ENCODE measurements around the gene GTPBP2.

The GTPBP2 gene

GRCh38 chr6:43674921-43675320 lies 45.9 kb upstream of the GTPBP2 start:
- Histone ChIP-seq H3K4me3 (ENCODE audit: low read length in 2 of 2) (no peak overlapping the region), H2BK12ac (ENCODE audit: low read length) (no peak overlapping the region), H3K14ac (ENCODE audit: low read length) (no peak overlapping the region), H2AFZ (ENCODE audit: low read length) (no peak overlapping the region), H3K4me1 (ENCODE audit: control insufficient read depth in 2 of 2, insufficient read depth in 1 of 2, low read depth in 1 of 2, low read length in 2 of 2) (peaks cover 0 to under 1% of the 10 kb centered on the region in 2 donors), H3K4me2 (ENCODE audit: insufficient read depth, low read length, poor library complexity, severe bottlenecking) (no peak overlapping the region), H2BK5ac (ENCODE audit: low read length) (no peak overlapping the region), H4K8ac (ENCODE audit: low read depth, low read length) (no peak overlapping the region), H3K18ac (ENCODE audit: low read length) (no peak overlapping the region), H2BK15ac (ENCODE audit: low read length) (no peak overlapping the region), H2AK5ac (ENCODE audit: low read depth, low read length) (no peak overlapping the region), H3K27ac (replicated peaks; ENCODE audit: low read length) (no peak overlapping the region), H2BK120ac (ENCODE audit: low read depth, low read length) (no peak overlapping the region), H3K9me3 (replicated peaks in 1 of 2; ENCODE audit: control insufficient read depth in 2 of 2, insufficient read depth in 1 of 2, low read depth in 1 of 2, low read length in 2 of 2) (no peaks in the 10 kb centered on the region), H3K9ac (ENCODE audit: low read depth, low read length, poor library complexity) (no peak overlapping the region), H3K4ac (ENCODE audit: low read length) (no peak overlapping the region), H4K91ac (ENCODE audit: low read depth, low read length, poor library complexity) (no peak overlapping the region), H3K36me3 (replicated peaks in 1 of 2; ENCODE audit: control insufficient read depth in 2 of 2, insufficient read depth in 2 of 2, low read length in 2 of 2) (peaks cover 40 to 96% of the 10 kb centered on the region in 2 donors), H3K27me3 (ENCODE audit: control insufficient read depth in 3 of 3, insufficient read depth in 3 of 3, low read depth in 1 of 3, low read length in 3 of 3) (no peaks in the 10 kb centered on the region), H3K79me1 (ENCODE audit: low read depth, low read length) (no peaks in the 10 kb centered on the region), H3K23ac (ENCODE audit: low read depth, low read length, poor library complexity) (no peak overlapping the region)
- no CpG with 5 or more reads among the region's 8 CpGs for WGBS, 2 donors (ENCODE audit: extremely low coverage in 2 of 2, insufficient read length in 2 of 2, insufficient replicate concordance in 1 of 2)
- no peak for DNase-seq (ENCODE audit: low spot score)

DNA sequence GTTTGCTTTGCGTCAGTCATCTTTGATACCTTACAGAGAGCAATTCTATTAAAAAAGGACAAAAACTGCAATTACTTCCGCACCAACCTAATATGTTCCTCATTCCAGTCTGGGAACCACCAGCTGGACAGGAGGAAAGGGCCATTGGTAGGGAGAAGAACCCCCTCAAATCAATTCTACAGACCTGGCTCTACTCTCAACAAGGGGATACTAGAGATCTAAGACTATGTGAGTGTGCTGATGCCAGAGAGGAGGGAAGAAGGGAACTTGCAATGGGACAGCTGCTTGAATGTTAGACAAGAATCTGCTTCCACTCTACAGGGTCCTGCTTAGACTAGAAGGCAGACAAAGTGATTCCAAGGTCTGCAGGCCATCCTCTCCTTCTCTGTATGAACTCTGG lies 45.2 kb upstream of the GTPBP2 start:
- Histone ChIP-seq H2BK12ac (ENCODE audit: low read length) (no peak overlapping the region), H3K36me3 (replicated peaks in 1 of 2; ENCODE audit: control insufficient read depth in 2 of 2, insufficient read depth in 2 of 2, low read length in 2 of 2) (peaks cover 38 to 90% of the 10 kb centered on the region in 2 donors)

DNA sequence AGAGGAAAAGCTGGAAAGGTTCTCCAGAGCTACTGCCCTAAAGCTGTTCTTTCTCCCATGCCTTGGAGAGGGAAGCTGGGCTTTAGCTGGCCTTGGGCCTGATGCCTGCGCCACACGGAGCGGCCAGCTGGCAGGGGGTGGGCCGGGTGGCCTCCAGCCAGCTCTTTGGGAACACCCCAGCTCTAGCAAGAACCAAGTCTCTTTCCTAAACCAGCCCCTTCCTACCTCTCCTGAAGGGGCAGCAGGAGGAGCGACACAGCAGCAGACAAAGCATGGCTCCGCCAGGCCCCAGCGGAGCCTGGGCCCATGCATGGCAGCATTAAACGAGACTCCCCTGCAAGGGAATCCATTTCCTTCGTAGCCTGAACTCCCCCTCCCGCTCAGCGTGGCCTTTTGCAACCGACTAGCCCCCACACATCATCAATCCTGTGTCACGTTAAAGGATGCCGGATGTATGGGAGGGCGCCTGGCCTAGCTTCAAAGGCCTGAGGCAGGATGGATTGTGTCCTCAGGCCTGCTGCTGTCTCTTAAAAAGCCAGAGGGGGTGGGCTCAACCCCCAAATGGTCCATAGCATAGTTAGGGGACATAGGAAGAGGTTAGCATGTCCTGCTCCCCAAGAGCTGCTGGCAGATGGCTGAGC lies 44.5 kb upstream of the GTPBP2 start:
- no peak overlapping the region for H3K23ac ChIP-seq (ENCODE audit: low read depth, low read length, poor library complexity)
- H4K8ac ChIP-seq (ENCODE audit: low read depth, low read length): no peak overlapping the region
- H3K27me3 ChIP-seq (ENCODE audit: control insufficient read depth in 3 of 3, insufficient read depth in 3 of 3, low read depth in 1 of 3, low read length in 3 of 3): no peaks in the 10 kb centered on the region
- H3K4me2 ChIP-seq (ENCODE audit: insufficient read depth, low read length, poor library complexity, severe bottlenecking): no peak overlapping the region
- no peak overlapping the region for H2BK5ac ChIP-seq (ENCODE audit: low read length)
- no peak overlapping the region for H3K4ac ChIP-seq (ENCODE audit: low read length)
- no peak overlapping the region for H3K27ac ChIP-seq (replicated peaks; ENCODE audit: low read length)
- WGBS, 2 donors (ENCODE audit: extremely low coverage in 2 of 2, insufficient read length in 2 of 2, insufficient replicate concordance in 1 of 2): no CpG with 5 or more reads among the region's 15 CpGs
- no peak overlapping the region for H2AFZ ChIP-seq (ENCODE audit: low read length)
- H3K4me3 ChIP-seq (ENCODE audit: low read length in 2 of 2): no peak overlapping the region
- peaks cover 0 to 14% of the 10 kb centered on the region in 2 donors for H3K4me1 ChIP-seq (ENCODE audit: control insufficient read depth in 2 of 2, insufficient read depth in 1 of 2, low read depth in 1 of 2, low read length in 2 of 2)
- H2BK12ac ChIP-seq (ENCODE audit: low read length): no peak overlapping the region
- H2AK5ac ChIP-seq (ENCODE audit: low read depth, low read length): no peak overlapping the region
- no peak overlapping the region for H4K91ac ChIP-seq (ENCODE audit: low read depth, low read length, poor library complexity)
- no peaks in the 10 kb centered on the region for H3K79me1 ChIP-seq (ENCODE audit: low read depth, low read length)
- no peak overlapping the region for H2BK120ac ChIP-seq (ENCODE audit: low read depth, low read length)
- no peaks in the 10 kb centered on the region for H3K9me3 ChIP-seq (replicated peaks in 1 of 2; ENCODE audit: control insufficient read depth in 2 of 2, insufficient read depth in 1 of 2, low read depth in 1 of 2, low read length in 2 of 2)
- H3K36me3 ChIP-seq (replicated peaks in 1 of 2; ENCODE audit: control insufficient read depth in 2 of 2, insufficient read depth in 2 of 2, low read length in 2 of 2): peaks cover 36 to 82% of the 10 kb centered on the region in 2 donors
- no peak overlapping the region for H3K14ac ChIP-seq (ENCODE audit: low read length)
- H3K18ac ChIP-seq (ENCODE audit: low read length): no peak overlapping the region
- no peak for DNase-seq (ENCODE audit: low spot score)
- H2BK15ac ChIP-seq (ENCODE audit: low read length): no peak overlapping the region
- H3K9ac ChIP-seq (ENCODE audit: low read depth, low read length, poor library complexity): no peak overlapping the region

More for the DNA sequence above, 45.2 kb upstream of the GTPBP2 start:
- Histone ChIP-seq H4K8ac (ENCODE audit: low read depth, low read length) (no peak overlapping the region), H3K9ac (ENCODE audit: low read depth, low read length, poor library complexity) (no peak overlapping the region), H3K9me3 (replicated peaks in 1 of 2; ENCODE audit: control insufficient read depth in 2 of 2, insufficient read depth in 1 of 2, low read depth in 1 of 2, low read length in 2 of 2) (no peaks in the 10 kb centered on the region), H2BK5ac (ENCODE audit: low read length) (no peak overlapping the region), H2BK120ac (ENCODE audit: low read depth, low read length) (no peak overlapping the region), H4K91ac (ENCODE audit: low read depth, low read length, poor library complexity) (no peak overlapping the region), H3K18ac (ENCODE audit: low read length) (no peak overlapping the region), H3K79me1 (ENCODE audit: low read depth, low read length) (no peaks in the 10 kb centered on the region), H2BK15ac (ENCODE audit: low read length) (no peak overlapping the region), H2AFZ (ENCODE audit: low read length) (no peak overlapping the region), H3K4me1 (ENCODE audit: control insufficient read depth in 2 of 2, insufficient read depth in 1 of 2, low read depth in 1 of 2, low read length in 2 of 2) (peaks cover 0 to 7% of the 10 kb centered on the region in 2 donors), H3K4ac (ENCODE audit: low read length) (no peak overlapping the region), H3K14ac (ENCODE audit: low read length) (no peak overlapping the region), H3K4me3 (ENCODE audit: low read length in 2 of 2) (no peak overlapping the region), H3K4me2 (ENCODE audit: insufficient read depth, low read length, poor library complexity, severe bottlenecking) (no peak overlapping the region), H2AK5ac (ENCODE audit: low read depth, low read length) (no peak overlapping the region), H3K27ac (replicated peaks; ENCODE audit: low read length) (no peak overlapping the region), H3K27me3 (ENCODE audit: control insufficient read depth in 3 of 3, insufficient read depth in 3 of 3, low read depth in 1 of 3, low read length in 3 of 3) (no peaks in the 10 kb centered on the region), H3K23ac (ENCODE audit: low read depth, low read length, poor library complexity) (no peak overlapping the region)
- DNase-seq (ENCODE audit: low spot score): no peak
- no CpG with 5 or more reads among the region's 2 CpGs for WGBS, 2 donors (ENCODE audit: extremely low coverage in 2 of 2, insufficient read length in 2 of 2, insufficient replicate concordance in 1 of 2)

DNA sequence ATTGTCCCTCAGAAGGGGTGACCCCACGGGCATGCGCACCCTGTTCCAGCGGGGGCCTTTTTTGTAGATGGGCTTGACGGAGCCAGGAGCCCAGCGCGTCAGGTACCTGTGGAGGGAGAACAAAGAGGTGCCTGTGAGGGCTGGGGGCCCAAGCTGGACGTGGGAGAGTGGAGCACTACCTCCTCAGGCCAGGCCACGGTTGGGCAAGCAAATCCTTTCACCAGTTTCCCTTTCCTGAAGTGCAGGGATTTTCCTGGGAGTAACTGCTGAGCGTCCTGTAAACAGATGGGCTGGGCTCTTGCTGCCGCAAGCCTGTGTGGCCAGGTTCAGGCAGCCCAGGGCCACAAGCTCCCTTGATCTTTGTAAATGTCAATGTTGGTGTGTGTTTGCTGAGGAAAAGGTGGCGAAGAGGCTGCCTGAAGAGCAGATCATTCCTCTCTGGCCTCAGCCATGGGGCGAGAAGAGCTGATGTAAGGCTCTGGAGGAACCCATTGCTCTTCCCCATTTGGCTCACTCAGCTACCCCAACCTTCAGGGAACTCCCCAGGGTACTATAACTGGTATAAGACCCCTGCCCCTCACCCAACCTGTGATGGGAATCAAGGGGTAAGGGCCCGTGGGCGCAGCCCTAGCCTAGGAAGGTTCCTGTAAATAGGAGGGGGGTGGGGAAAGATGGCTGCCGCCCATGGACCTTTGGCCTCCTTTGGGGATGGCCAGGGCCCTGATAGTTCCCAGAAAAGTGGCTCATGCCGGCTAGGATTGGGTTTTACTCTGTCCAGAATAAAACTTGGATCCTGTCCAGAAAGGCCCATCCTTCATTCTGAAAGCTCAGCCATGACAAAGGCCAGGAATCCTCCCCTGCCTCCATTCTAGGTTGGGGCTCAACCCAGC lies 43.0 kb upstream of the GTPBP2 start:
- no peak for DNase-seq (ENCODE audit: low spot score)
- no peak overlapping the region for H2AFZ ChIP-seq (ENCODE audit: low read length)
- H2BK12ac ChIP-seq (ENCODE audit: low read length): no peak overlapping the region
- no peak overlapping the region for H3K4ac ChIP-seq (ENCODE audit: low read length)
- no peak overlapping the region for H3K23ac ChIP-seq (ENCODE audit: low read depth, low read length, poor library complexity)
- no peak overlapping the region for H3K9ac ChIP-seq (ENCODE audit: low read depth, low read length, poor library complexity)
- H4K91ac ChIP-seq (ENCODE audit: low read depth, low read length, poor library complexity): no peak overlapping the region
- no peak overlapping the region for H2AK5ac ChIP-seq (ENCODE audit: low read depth, low read length)
- H3K27ac ChIP-seq (replicated peaks; ENCODE audit: low read length): no peak overlapping the region
- no peak overlapping the region for H2BK15ac ChIP-seq (ENCODE audit: low read length)
- H3K9me3 ChIP-seq (replicated peaks in 1 of 2; ENCODE audit: control insufficient read depth in 2 of 2, insufficient read depth in 1 of 2, low read depth in 1 of 2, low read length in 2 of 2): no peaks in the 10 kb centered on the region
- H2BK5ac ChIP-seq (ENCODE audit: low read length): no peak overlapping the region
- no peak overlapping the region for H3K14ac ChIP-seq (ENCODE audit: low read length)
- H3K4me2 ChIP-seq (ENCODE audit: insufficient read depth, low read length, poor library complexity, severe bottlenecking): no peak overlapping the region
- H3K36me3 ChIP-seq (replicated peaks in 1 of 2; ENCODE audit: control insufficient read depth in 2 of 2, insufficient read depth in 2 of 2, low read length in 2 of 2): peaks cover 27 to 67% of the 10 kb centered on the region in 2 donors
- H3K4me1 ChIP-seq (ENCODE audit: control insufficient read depth in 2 of 2, insufficient read depth in 1 of 2, low read depth in 1 of 2, low read length in 2 of 2): peaks cover 9 to 27% of the 10 kb centered on the region in 2 donors
- WGBS, 2 donors (ENCODE audit: extremely low coverage in 2 of 2, insufficient read length in 2 of 2, insufficient replicate concordance in 1 of 2): no CpG with 5 or more reads among the region's 16 CpGs
- H3K18ac ChIP-seq (ENCODE audit: low read length): no peak overlapping the region
- H3K79me1 ChIP-seq (ENCODE audit: low read depth, low read length): no peaks in the 10 kb centered on the region
- no peak overlapping the region for H4K8ac ChIP-seq (ENCODE audit: low read depth, low read length)
- H3K4me3 ChIP-seq (ENCODE audit: low read length in 2 of 2): no peak overlapping the region
- H2BK120ac ChIP-seq (ENCODE audit: low read depth, low read length): no peak overlapping the region
- H3K27me3 ChIP-seq (ENCODE audit: control insufficient read depth in 3 of 3, insufficient read depth in 3 of 3, low read depth in 1 of 3, low read length in 3 of 3): peaks cover 0 to 2% (median 0%) of the 10 kb centered on the region in 3 experiments

Measured in neuronal stem cell (in vitro differentiated cells).